ENCODE measurements around the gene MVB12B. TPM values are rescaled to one million over a fixed set of nuclear protein-coding genes. Genes with fewer than 3 reads are reported as not detected.

MVB12B gene
- total RNA-seq, 1 experiment from 2014 or later: 9.4 TPM

- Histone ChIP-seq H3K4me1 (ENCODE audit: control insufficient read depth, insufficient read depth, low read length) (no peaks in the 10 kb centered on the region), H3K4me3 (ENCODE audit: low read depth in 2 of 2, low read length in 2 of 2) (no peak overlapping the region), H3K36me3 (ENCODE audit: control insufficient read depth, insufficient read depth, low read length) (no peaks in the 10 kb centered on the region), H3K27ac (ENCODE audit: low read length) (no peak overlapping the region), H3K27me3 (ENCODE audit: control insufficient read depth, insufficient read depth, low read length) (no peaks in the 10 kb centered on the region), H3K9me3 (ENCODE audit: control insufficient read depth, insufficient read depth, low read depth, low read length) (no peaks in the 10 kb centered on the region)
- no TSS peak for BruUV-seq (replicated peaks)
- ChIA-PET POLR2A (no interaction called here), CTCF (no interaction called here)
- ATAC-seq (no peak), DNase-seq (ENCODE audit: low read depth, low spot score) (no peak)
- TF ChIP-seq, protein P1, sequence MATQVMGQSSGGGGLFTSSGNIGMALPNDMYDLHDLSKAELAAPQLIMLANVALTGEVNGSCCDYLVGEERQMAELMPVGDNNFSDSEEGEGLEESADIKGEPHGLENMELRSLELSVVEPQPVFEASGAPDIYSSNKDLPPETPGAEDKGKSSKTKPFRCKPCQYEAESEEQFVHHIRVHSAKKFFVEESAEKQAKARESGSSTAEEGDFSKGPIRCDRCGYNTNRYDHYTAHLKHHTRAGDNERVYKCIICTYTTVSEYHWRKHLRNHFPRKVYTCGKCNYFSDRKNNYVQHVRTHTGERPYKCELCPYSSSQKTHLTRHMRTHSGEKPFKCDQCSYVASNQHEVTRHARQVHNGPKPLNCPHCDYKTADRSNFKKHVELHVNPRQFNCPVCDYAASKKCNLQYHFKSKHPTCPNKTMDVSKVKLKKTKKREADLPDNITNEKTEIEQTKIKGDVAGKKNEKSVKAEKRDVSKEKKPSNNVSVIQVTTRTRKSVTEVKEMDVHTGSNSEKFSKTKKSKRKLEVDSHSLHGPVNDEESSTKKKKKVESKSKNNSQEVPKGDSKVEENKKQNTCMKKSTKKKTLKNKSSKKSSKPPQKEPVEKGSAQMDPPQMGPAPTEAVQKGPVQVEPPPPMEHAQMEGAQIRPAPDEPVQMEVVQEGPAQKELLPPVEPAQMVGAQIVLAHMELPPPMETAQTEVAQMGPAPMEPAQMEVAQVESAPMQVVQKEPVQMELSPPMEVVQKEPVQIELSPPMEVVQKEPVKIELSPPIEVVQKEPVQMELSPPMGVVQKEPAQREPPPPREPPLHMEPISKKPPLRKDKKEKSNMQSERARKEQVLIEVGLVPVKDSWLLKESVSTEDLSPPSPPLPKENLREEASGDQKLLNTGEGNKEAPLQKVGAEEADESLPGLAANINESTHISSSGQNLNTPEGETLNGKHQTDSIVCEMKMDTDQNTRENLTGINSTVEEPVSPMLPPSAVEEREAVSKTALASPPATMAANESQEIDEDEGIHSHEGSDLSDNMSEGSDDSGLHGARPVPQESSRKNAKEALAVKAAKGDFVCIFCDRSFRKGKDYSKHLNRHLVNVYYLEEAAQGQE (IDR thresholded peaks at IDR 0.05; ENCODE audit: insufficient read depth in 1 of 2, low read depth in 2 of 2, low read length in 1 of 2): no peak
- TF ChIP-seq TCF7L2 (IDR thresholded peaks at IDR 0.05; ENCODE audit: low read depth, low read length): no peak
- TF ChIP-seq SIN3A (IDR thresholded peaks at IDR 0.05; ENCODE audit: borderline replicate concordance, insufficient read depth, low read depth, low read length): no peak
- TF ChIP-seq, protein P2, sequence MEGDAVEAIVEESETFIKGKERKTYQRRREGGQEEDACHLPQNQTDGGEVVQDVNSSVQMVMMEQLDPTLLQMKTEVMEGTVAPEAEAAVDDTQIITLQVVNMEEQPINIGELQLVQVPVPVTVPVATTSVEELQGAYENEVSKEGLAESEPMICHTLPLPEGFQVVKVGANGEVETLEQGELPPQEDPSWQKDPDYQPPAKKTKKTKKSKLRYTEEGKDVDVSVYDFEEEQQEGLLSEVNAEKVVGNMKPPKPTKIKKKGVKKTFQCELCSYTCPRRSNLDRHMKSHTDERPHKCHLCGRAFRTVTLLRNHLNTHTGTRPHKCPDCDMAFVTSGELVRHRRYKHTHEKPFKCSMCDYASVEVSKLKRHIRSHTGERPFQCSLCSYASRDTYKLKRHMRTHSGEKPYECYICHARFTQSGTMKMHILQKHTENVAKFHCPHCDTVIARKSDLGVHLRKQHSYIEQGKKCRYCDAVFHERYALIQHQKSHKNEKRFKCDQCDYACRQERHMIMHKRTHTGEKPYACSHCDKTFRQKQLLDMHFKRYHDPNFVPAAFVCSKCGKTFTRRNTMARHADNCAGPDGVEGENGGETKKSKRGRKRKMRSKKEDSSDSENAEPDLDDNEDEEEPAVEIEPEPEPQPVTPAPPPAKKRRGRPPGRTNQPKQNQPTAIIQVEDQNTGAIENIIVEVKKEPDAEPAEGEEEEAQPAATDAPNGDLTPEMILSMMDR (IDR thresholded peaks at IDR 0.05): no peak
- no peak for TF ChIP-seq POLR2AphosphoS5 (IDR thresholded peaks at IDR 0.05; ENCODE audit: low read depth, low read length)
- in situ Hi-C loops (cut with HindIII; ENCODE audit: low pct_unique_long_range_greater_than_20kb, low sequenced_read_pairs) (no loop called here), intact Hi-C loops (cut with micrococcal nuclease; ENCODE audit: unreplicated experiment) (no loop called here)
These were observed 145.7 kb downstream of the MVB12B start for GRCh38 chr9:126472198-126472947.

- ATAC-seq: no peak
- no peak for DNase-seq (ENCODE audit: low read depth, low spot score)
- Histone ChIP-seq H3K27me3 (ENCODE audit: control insufficient read depth, insufficient read depth, low read length) (no peaks in the 10 kb centered on the region), H3K4me1 (ENCODE audit: control insufficient read depth, insufficient read depth, low read length) (no peaks in the 10 kb centered on the region), H3K27ac (ENCODE audit: low read length) (no peak overlapping the region), H3K4me3 (ENCODE audit: low read depth in 2 of 2, low read length in 2 of 2) (no peak overlapping the region), H3K9me3 (ENCODE audit: control insufficient read depth, insufficient read depth, low read depth, low read length) (no peaks in the 10 kb centered on the region), H3K36me3 (ENCODE audit: control insufficient read depth, insufficient read depth, low read length) (no peaks in the 10 kb centered on the region)
- TF ChIP-seq TCF7L2 (IDR thresholded peaks at IDR 0.05; ENCODE audit: low read depth, low read length): no peak
- no TSS peak for BruUV-seq (replicated peaks)
- POLR2A ChIA-PET: no interaction called here
- in situ Hi-C loops (cut with HindIII; ENCODE audit: low pct_unique_long_range_greater_than_20kb, low sequenced_read_pairs): no loop called here
- CTCF ChIA-PET: no interaction called here
- intact Hi-C loops (cut with micrococcal nuclease; ENCODE audit: unreplicated experiment): no loop called here
These were observed 146.3 kb downstream of the MVB12B start for GRCh38 chr9:126472948-126473298.

DNA sequence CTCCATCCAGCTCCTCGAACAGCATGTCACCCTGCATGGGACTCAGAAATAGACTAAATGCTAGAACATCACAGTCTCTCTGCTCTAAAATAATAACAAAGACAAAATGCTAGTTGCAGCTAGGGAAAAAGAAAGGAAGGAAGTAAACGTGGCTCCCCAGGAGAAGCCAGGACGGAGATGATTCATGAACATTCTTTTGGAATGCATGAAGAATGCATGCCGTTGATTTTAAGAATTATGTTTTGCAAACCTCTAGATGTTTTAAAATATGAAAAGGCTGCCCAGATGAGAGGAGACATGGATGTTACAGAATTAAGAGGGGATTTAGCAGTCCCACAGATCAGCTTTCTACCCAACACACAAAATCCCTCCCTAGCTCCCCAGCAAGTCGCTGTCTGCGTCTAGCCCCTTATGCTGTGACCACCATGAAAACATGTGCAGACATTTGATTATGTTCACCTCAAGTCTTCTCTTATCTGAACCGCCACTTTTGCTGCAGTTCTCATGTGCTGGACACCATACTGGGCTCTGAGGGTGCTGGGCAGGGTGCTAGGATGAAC is 147.7 kb downstream of the MVB12B start:
- Histone ChIP-seq H3K4me1 (ENCODE audit: control insufficient read depth, insufficient read depth, low read length) (no peaks in the 10 kb centered on the region), H3K4me3 (ENCODE audit: low read depth in 2 of 2, low read length in 2 of 2) (no peak overlapping the region), H3K9me3 (ENCODE audit: control insufficient read depth, insufficient read depth, low read depth, low read length) (no peaks in the 10 kb centered on the region), H3K27ac (ENCODE audit: low read length) (no peak overlapping the region), H3K36me3 (ENCODE audit: control insufficient read depth, insufficient read depth, low read length) (no peaks in the 10 kb centered on the region), H3K27me3 (ENCODE audit: control insufficient read depth, insufficient read depth, low read length) (no peaks in the 10 kb centered on the region)
- ATAC-seq: no peak
- no peak for TF ChIP-seq TCF7L2 (IDR thresholded peaks at IDR 0.05; ENCODE audit: low read depth, low read length)
- TF ChIP-seq, protein P2 (IDR thresholded peaks at IDR 0.05): no peak
- TF ChIP-seq, protein P1 (IDR thresholded peaks at IDR 0.05; ENCODE audit: insufficient read depth in 1 of 2, low read depth in 2 of 2, low read length in 1 of 2): no peak
- no peak for TF ChIP-seq POLR2AphosphoS5 (IDR thresholded peaks at IDR 0.05; ENCODE audit: low read depth, low read length)
- TF ChIP-seq SIN3A (IDR thresholded peaks at IDR 0.05; ENCODE audit: borderline replicate concordance, insufficient read depth, low read depth, low read length): no peak
- ChIA-PET POLR2A (interaction anchor here (0.6 kb wide), 1 partner anchor 947 kb away, joined by 4 read pairs; no protein-coding TSS in a partner anchor), CTCF (no interaction called here)
- intact Hi-C loops (cut with micrococcal nuclease; ENCODE audit: unreplicated experiment) (no loop called here), in situ Hi-C loops (cut with HindIII; ENCODE audit: low pct_unique_long_range_greater_than_20kb, low sequenced_read_pairs) (no loop called here)
- BruUV-seq (replicated peaks): no TSS peak
- no peak for DNase-seq (ENCODE audit: low read depth, low spot score)
